ENCODE results near the gene PTPRO.

DNA sequence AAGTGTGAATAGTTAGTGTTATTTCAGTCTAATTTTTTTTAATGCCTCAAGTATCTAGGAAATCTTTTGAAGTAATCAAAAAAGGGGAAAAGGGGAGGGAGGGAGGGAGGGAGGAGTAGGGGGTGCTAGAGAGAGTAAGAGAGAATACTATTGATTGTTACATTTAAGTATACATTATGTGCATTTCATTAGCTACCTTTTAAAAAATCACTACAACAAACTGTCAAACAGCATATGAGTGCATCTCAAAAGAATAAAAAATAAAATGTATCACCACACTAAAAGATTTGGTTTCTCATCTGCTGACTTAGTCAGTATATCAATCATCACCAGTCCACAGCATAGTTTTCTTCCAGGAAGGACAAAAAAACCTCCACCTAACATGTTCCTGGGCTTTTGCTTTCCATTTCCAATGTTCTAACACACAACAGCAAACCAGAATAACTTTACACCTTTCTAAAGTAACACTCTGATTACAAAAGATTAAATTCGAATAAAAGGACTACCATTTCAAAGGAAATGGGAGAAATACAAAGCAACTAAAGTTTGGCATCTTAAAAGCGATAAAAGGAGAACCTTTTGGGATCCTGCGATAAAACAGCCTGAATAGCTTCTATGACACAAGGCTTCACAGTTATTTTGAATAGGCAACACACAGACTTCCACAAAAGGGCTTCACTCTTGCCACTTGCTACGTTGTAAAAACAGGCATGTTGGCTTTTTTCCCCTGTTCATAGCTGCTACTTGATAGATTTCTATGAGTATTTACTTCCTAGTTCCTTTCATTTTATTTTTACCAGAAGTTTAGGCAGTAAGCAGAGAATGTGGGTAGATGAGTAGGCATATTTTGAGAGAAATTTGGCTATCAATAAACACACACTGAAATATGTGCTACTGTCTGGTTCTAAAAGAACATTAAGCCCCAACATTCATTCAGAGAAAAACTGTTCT, 306.0 kb downstream of the PTPRO start:
- TF ChIP-seq, protein P1, sequence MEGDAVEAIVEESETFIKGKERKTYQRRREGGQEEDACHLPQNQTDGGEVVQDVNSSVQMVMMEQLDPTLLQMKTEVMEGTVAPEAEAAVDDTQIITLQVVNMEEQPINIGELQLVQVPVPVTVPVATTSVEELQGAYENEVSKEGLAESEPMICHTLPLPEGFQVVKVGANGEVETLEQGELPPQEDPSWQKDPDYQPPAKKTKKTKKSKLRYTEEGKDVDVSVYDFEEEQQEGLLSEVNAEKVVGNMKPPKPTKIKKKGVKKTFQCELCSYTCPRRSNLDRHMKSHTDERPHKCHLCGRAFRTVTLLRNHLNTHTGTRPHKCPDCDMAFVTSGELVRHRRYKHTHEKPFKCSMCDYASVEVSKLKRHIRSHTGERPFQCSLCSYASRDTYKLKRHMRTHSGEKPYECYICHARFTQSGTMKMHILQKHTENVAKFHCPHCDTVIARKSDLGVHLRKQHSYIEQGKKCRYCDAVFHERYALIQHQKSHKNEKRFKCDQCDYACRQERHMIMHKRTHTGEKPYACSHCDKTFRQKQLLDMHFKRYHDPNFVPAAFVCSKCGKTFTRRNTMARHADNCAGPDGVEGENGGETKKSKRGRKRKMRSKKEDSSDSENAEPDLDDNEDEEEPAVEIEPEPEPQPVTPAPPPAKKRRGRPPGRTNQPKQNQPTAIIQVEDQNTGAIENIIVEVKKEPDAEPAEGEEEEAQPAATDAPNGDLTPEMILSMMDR (IDR thresholded peaks at IDR 0.05 in 4 of 5, conservative IDR thresholded peaks at IDR 0.05 in 1 of 5): no peak
- TF ChIP-seq POLR2A (IDR thresholded peaks at IDR 0.05): no peak

Data from gastrocnemius medialis (tissue), 4 donors.